GM12875 (cell line): ENCODE results near the gene SYCP2.

Experiments used
- H3K4me3 ChIP-seq: one replicate; pipeline ENCODE4 v1.5.1; 2011; ENCODE audit warnings: low read depth, low read length, control low read depth
- TF ChIP-seq, protein P1 (sequence below): IDR thresholded peaks from 2 replicates; pipeline ENCODE4 v1.5.1; 2011; ENCODE audit warnings: low read depth, mild to moderate bottlenecking, control low read depth, inconsistent platforms, low read length, moderate library complexity, borderline replicate concordance; ENCODE audit not compliant: insufficient read depth

The SYCP2 gene

DNA sequence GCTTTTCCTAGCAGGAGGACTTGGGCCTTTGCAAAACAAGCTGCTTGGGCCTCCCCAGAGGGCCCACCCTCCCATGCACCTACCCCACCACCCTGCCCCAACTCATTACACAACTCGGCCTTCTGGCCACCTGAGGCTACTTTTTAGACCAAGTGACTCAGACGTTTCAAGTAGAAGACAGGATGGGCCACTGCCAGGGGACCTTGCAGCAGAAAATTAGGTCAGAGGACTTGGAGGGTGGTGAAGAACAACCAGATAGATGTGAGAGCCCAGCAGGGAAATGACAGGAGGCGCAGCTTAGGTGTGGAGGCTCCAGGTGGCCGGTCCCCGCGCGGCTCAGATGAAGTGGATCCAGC is 5.2 kb upstream of the SYCP2 start:
- no peak overlapping the region for H3K4me3 ChIP-seq

DNA sequence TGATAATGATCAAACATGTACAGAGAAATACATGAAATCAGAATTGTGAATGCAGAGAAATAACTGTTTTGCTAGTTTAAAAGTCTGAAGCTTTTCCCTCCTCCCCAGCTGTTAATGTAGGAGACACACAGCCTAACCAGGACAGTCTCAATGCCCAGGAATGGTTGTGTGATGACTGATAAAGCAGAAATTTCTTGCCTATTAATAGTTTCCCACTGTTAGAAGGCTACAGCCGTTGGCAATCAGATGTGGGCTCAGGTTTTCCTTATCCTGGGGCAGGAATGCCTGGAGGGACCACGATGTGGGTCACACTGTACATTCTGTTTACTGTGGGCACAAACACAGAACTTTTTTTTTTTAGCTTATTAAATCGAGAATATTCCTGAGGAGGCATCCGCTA is 4.8 kb upstream of the SYCP2 start:
- TF ChIP-seq, protein P1, sequence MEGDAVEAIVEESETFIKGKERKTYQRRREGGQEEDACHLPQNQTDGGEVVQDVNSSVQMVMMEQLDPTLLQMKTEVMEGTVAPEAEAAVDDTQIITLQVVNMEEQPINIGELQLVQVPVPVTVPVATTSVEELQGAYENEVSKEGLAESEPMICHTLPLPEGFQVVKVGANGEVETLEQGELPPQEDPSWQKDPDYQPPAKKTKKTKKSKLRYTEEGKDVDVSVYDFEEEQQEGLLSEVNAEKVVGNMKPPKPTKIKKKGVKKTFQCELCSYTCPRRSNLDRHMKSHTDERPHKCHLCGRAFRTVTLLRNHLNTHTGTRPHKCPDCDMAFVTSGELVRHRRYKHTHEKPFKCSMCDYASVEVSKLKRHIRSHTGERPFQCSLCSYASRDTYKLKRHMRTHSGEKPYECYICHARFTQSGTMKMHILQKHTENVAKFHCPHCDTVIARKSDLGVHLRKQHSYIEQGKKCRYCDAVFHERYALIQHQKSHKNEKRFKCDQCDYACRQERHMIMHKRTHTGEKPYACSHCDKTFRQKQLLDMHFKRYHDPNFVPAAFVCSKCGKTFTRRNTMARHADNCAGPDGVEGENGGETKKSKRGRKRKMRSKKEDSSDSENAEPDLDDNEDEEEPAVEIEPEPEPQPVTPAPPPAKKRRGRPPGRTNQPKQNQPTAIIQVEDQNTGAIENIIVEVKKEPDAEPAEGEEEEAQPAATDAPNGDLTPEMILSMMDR, result no peak
- no peak overlapping the region for H3K4me3 ChIP-seq

More for the DNA sequence above, 5.2 kb upstream of the SYCP2 start:
- TF ChIP-seq, protein P1, result no peak

DNA sequence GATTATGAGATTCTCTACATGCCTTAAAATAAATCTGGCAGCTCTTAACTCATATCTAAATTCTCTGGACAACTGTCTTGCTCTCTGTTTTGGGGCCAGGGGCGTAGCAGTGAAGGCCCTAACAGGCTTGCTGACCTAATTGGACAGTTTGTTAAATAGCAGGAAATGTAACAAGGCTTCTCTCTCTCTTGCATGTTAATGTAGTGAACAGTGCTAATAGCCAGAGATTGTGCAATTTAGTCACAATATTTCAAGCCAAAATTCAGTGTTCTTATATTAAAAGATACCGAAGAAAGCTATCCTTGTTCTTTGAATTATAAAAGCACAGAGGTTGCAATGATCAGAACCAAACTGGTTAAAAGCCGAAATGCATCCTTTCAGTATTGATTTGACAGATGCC is 3.7 kb upstream of the SYCP2 start:
- TF ChIP-seq, protein P1, result no peak
- no peak overlapping the region for H3K4me3 ChIP-seq

DNA sequence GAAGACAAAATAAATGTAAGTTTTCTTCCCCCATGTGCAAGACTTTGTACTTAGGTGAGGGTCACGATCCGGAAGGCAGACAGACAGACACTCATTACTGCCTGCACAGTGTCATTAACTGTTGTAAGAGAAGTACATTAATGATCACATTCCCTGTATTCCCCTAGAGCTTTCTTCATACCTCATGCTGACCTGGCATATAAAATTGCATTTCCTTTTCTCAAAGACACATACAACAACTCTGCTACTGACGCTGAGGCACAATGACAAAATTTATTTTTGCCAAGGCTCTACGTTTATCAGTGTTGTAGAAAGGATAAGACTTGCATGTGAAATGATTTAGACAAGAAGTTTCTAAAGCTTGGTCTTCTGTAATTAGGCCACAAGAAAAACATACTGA is 3.0 kb upstream of the SYCP2 start:
- TF ChIP-seq, protein P1, result no peak
- no peak overlapping the region for H3K4me3 ChIP-seq

DNA sequence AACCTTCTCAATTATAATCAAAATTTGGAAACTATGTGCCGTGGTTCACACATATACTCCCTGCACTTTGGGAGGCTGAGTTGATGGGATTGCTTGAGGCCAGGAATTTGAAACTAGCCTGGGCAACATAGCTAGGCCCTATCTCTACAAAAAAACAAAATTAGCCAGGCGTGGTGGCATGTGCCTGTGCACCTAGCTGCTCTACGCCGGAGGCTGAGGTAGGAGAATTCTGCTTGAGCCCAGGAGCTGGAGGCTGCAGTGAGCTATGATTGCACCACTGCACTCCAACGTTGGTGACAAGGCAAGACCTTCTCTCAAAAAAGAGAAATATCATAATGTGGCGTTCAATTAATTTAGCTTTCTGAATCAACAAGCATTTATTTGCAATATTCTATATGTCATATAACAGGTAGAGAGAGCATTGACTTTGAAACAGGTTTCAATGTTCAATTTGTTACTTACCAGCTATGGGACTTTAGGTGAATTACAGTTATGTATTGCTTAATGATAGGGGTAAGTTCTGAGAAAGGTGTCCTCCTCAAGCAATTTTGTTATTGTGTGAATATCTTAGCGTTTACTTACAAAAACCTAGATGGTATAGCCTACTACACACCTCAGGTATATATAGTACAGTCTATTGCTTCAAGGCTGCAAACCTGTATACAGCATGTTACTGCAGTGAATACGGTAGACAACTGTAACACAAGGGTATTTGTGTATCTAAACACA is 2.2 kb upstream of the SYCP2 start:
- no peak overlapping the region for H3K4me3 ChIP-seq
- TF ChIP-seq, protein P1, result no peak

DNA sequence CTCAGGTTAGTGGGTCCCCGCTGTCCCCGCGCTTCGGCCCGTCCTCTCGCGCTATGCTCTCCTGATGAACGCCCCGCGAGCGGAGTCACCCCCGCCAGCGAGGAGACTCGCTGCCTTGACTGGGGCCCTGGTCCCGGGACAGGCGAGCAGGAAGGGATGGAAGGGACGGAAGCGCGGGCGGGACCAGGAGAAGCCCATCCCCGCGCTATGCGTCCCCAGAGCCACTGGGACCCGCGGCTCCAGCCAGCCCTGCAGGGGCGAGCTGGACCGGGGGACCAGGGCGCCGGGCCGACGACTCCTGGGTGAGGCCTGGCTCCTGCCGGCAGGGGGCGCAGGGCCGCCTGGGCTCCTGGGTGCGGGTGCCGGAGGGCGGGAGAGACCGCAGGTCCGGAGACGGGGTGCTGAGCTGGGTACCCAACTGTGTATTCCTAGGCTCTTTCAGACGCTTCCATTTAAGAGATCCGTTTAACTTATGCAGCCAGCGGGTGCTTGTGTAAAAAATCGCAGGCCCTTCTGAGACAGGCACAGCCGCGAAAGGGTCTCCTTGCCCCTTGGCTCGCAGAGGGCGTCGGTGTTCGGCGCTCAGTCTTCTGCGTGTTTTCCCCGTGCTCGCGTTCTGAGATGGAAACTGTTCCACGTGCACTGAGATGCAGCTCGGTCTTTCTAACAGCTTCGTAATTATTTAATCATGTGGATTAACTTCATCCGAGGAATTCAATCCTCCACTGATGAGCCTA is 580 bp upstream of the SYCP2 start:
- H3K4me3 ChIP-seq, result peak overlapping the region; percentile 38
- TF ChIP-seq, protein P1, result peak; percentile 97
